A549 (cell line): Measurements from ENCODE around the gene MBNL1. TPM values are rescaled to one million over a fixed set of nuclear protein-coding genes. Genes with fewer than 3 reads are reported as not detected.

ENCODE experiments used
- ATAC-seq, 2 experiments: fragments of 200-7000 bp in 1 of 2; fragments of >200 bp in 1 of 2; cut with Nextera tagmentation in 1 of 2; cut with Tn5 transposase in 1 of 2; 3 replicates each; pipeline versions ENCODE4 v1.8.0 to v1.9.1; 2018 to 2020; ENCODE audit warnings: mild to moderate bottlenecking in 1 of 2, moderate library complexity in 1 of 2
- CTCF ChIA-PET: fragments of 300-600 bp; sonication (Branson Sonifier 250); formaldehyde crosslinking; extraction: SDS; loops from one replicate; lab custom pipeline; 2021; ENCODE audit warnings: antibody characterized with exemption, inconsistent platforms; lab: Yijun Ruan, JAX
- POLR2A ChIA-PET: fragments of 350-600 bp; formaldehyde crosslinking; extraction: SDS; loops from one replicate; lab custom pipeline; 2021; ENCODE audit warnings: antibody characterized with exemption, inconsistent platforms; lab: Yijun Ruan, JAX
- DNase-seq, 2 experiments: peaks; one replicate each; pipeline versions ENCODE4 v3.0.0 to v3.0.0-alpha.2; 2011 to 2016; ENCODE audit warnings: low read depth in 1 of 2, low spot score in 1 of 2
- FAIRE-seq: peaks from 2 replicates; lab custom pipeline; 2011; peaks lifted over from hg19 to GRCh38; lab: Jason Lieb, UNC
- H3K27ac ChIP-seq, 2 experiments: fragments of >200 bp; sonication (Bioruptor Twin); formaldehyde crosslinking; 3 replicates each; pipeline ENCODE4 v1.5.1; 2016 to 2017
- H3K4me1 ChIP-seq: fragments of >200 bp; sonication (Bioruptor Twin); formaldehyde crosslinking; 3 replicates; pipeline ENCODE4 v1.6.1; 2016
- H3K4me2 ChIP-seq: fragments of >200 bp; sonication (Bioruptor Twin); formaldehyde crosslinking; 3 replicates; pipeline ENCODE4 v1.6.1; 2016
- H3K4me3 ChIP-seq: fragments of >200 bp; sonication (Bioruptor Twin); formaldehyde crosslinking; 3 replicates; pipeline ENCODE4 v1.5.1; 2016
- H3K9me3 ChIP-seq: fragments of >200 bp; sonication (Bioruptor Twin); formaldehyde crosslinking; 3 replicates; pipeline ENCODE4 v1.6.1; 2016
- ATOH8 ChIP-seq: fragments of 250-450 bp; sonication (Bioruptor Pico); IDR thresholded peaks from 2 replicates; pipeline ENCODE4 v1.5.0; 2020; ENCODE audit warnings: low read depth, mild to moderate bottlenecking, moderate library complexity
- BHLHE40 ChIP-seq: IDR thresholded peaks from 2 replicates; pipeline ENCODE4 v1.6.1; 2012; ENCODE audit warnings: low read depth, low read length, inconsistent platforms
- ELK1 ChIP-seq: fragments of 150-350 bp; IDR thresholded peaks from 2 replicates; pipeline ENCODE4 v1.6.1; 2014; ENCODE audit warnings: low read depth, mild to moderate bottlenecking, low read length
- EP300 ChIP-seq, 2 experiments: fragments of >200 bp; sonication (Bioruptor Twin); formaldehyde crosslinking; IDR thresholded peaks; 2 replicates in 1 of 2; 3 replicates in 1 of 2; pipeline ENCODE4 v1.6.1; 2016 to 2017
- FOSL2 ChIP-seq, 2 experiments: fragments of 450-650 bp in 1 of 2; fragments of >200 bp in 1 of 2; sonication (Bioruptor Twin) in 1 of 2; formaldehyde crosslinking; IDR thresholded peaks; 2 replicates each; pipeline versions ENCODE4 v1.5.0 to v1.6.1; 2016 to 2020; ENCODE audit warnings: mild to moderate bottlenecking in 1 of 2, moderate library complexity in 1 of 2
- HDAC2 ChIP-seq: fragments of 200-600 bp; sonication (generic); IDR thresholded peaks from 2 replicates; pipeline ENCODE4 v1.6.1; 2016
- HMGXB4 ChIP-seq: fragments of 250-450 bp; sonication (Bioruptor Pico); IDR thresholded peaks from 2 replicates; pipeline ENCODE4 v1.5.0; 2021; ENCODE audit warnings: mild to moderate bottlenecking, moderate library complexity, borderline replicate concordance
- JUNB ChIP-seq: fragments of >200 bp; sonication (Bioruptor Twin); formaldehyde crosslinking; IDR thresholded peaks from 2 replicates; pipeline ENCODE4 v1.6.1; 2016
- KDM5A ChIP-seq: fragments of 200-600 bp; sonication (generic); IDR thresholded peaks from 2 replicates; pipeline ENCODE4 v1.6.1; 2016; ENCODE audit warnings: antibody characterized with exemption, mild to moderate bottlenecking
- MAFK ChIP-seq: fragments of 450-650 bp; IDR thresholded peaks from 2 replicates; pipeline ENCODE4 v1.6.1; 2014; ENCODE audit not compliant: partially characterized antibody
- NR3C1 ChIP-seq: fragments of >200 bp; sonication (Bioruptor Twin); formaldehyde crosslinking; IDR thresholded peaks from 3 replicates; pipeline ENCODE4 v1.6.1; 2017
- PHF8 ChIP-seq: fragments of 200-600 bp; sonication (generic); IDR thresholded peaks from 2 replicates; pipeline ENCODE4 v1.6.1; 2016; ENCODE audit warnings: low read depth, mild to moderate bottlenecking, antibody characterized with exemption, moderate library complexity, borderline replicate concordance
- RNF2 ChIP-seq: fragments of 200-600 bp; sonication (generic); IDR thresholded peaks from 2 replicates; pipeline ENCODE4 v1.6.1; 2016; ENCODE audit warnings: low read depth, mild to moderate bottlenecking, antibody characterized with exemption, moderate library complexity, borderline replicate concordance
- TP53 ChIP-seq: fragments of 250-450 bp; sonication (Bioruptor Pico); IDR thresholded peaks from 2 replicates; pipeline ENCODE4 v1.5.0; 2021; ENCODE audit warnings: mild to moderate bottlenecking, moderate library complexity
- WGBS: methylation state at CpG from one replicate; pipeline ENCODE4 v1.1.6; 2017; ENCODE audit errors: missing lambda C conversion rate; 5-methylcytosine and 5-hydroxymethylcytosine counted together
- polyA plus RNA-seq, 4 experiments: library from polyadenylated mRNA; depleted of rRNA in 3 of 4; stranded (reverse); fragments of >200 nt; fragmentation: RNase III in 1 of 4; extraction: RNeasy Plus Mini Kit Qiagen cat#74134 plus additional on column Dnase treatment in 1 of 4; gene quantifications; 2 replicates in 3 of 4; 3 replicates in 1 of 4; pipeline ENCODE4 v1.2.3, GENCODE V29; 2011 to 2017

Gene MBNL1
- polyA plus RNA-seq, 2 of the 4 experiments (the other 2 are of a cell fraction) = 60.5 to 92.5 TPM

- Histone ChIP-seq H3K27ac (peak overlapping the region; percentile 84 to 91), H3K4me2 (peak overlapping the region; percentile 90)
- TF ChIP-seq ATOH8 (CRISPR knock-in tag) = 0 out of 2 replicates have a peak, but pooled peaks have one; percentile 26
- no peak for TF ChIP-seq NR3C1
- TF ChIP-seq, all 56 proteins: peak for 1
- Histone ChIP-seq H3K4me1 (peaks cover 68% of the 10 kb centered on the region), H3K4me3 (peak overlapping the region; percentile 22; the same call in 2 of the 3 replicates), H3K9me3 (no peaks in the 10 kb centered on the region)
- POLR2A ChIA-PET = interaction anchor here (0.6 kb wide), 1 partner anchor 12 kb away, joined by 8 read pairs; no protein-coding TSS in a partner anchor
- DNase-seq (no peak), FAIRE-seq (no peak), ATAC-seq (peak; percentile 30 to 51; a peak in 4 of 6 replicates)
- 18% methylated on average over 1 of the region's 1 CpG for WGBS
- CTCF ChIA-PET = interaction anchor here (0.6 to 1.6 kb wide), 3 partner anchors 10 to 1550 kb away, joined by 3 to 4 read pairs (median 3); no protein-coding TSS in a partner anchor
Observed at GRCh38 chr3:152308475-152308844, 39.7 kb downstream of the MBNL1 start.

- TF ChIP-seq ELK1 (no peak), TP53 (no peak), FOSL2 (IDR thresholded peaks at IDR 0.05) (no peak), FOSL2 (CRISPR knock-in tag; IDR thresholded peaks at IDR 0.05) (0 out of 2 replicates have a peak, but pooled peaks have one; percentile 17), HMGXB4 (CRISPR knock-in tag) (no peak)
- peak in 1 of 2 experiments; percentile 14; a peak in 4 of 6 replicates for ATAC-seq
- Histone ChIP-seq H3K4me3 (no peak overlapping the region), H3K9me3 (no peaks in the 10 kb centered on the region), H3K4me2 (peak overlapping the region; percentile 90), H3K4me1 (peaks cover 62% of the 10 kb centered on the region), H3K27ac (peak overlapping the region; percentile 84 to 91)
- ChIA-PET POLR2A (no interaction called here), CTCF (interaction anchor here (0.8 to 1.6 kb wide), 5 partner anchors 11 to 1454 kb away, joined by 3 to 4 read pairs (median 3); no protein-coding TSS in a partner anchor)
- 63% methylated on average over 3 of the region's 3 CpGs for WGBS
- no peak for DNase-seq
- FAIRE-seq = no peak
Observed at GRCh38 chr3:152309031-152309430, 40.3 kb downstream of the MBNL1 start.

- no peak for DNase-seq
- no peak for TF ChIP-seq BHLHE40
- TF ChIP-seq RNF2 = no peak
- no peak for TF ChIP-seq HMGXB4 (CRISPR knock-in tag)
- TF ChIP-seq PHF8 = no peak
- TF ChIP-seq KDM5A = no peak
- TF ChIP-seq JUNB = no peak
- TF ChIP-seq ATOH8 (CRISPR knock-in tag) = no peak
- no peak for TF ChIP-seq EP300 (IDR thresholded peaks at IDR 0.05)
- no peak for TF ChIP-seq HDAC2
- no peak for TF ChIP-seq MAFK
- TF ChIP-seq, all 56 proteins: peak for 0
- Histone ChIP-seq H3K4me1 (peaks cover 56% of the 10 kb centered on the region), H3K9me3 (no peaks in the 10 kb centered on the region), H3K4me2 (peak overlapping the region; percentile 90), H3K27ac (peak overlapping the region; percentile 84 to 91), H3K4me3 (no peak overlapping the region)
- FAIRE-seq (no peak), ATAC-seq (no peak)
- ChIA-PET CTCF (interaction anchor here (0.8 to 1.3 kb wide), 4 partner anchors 17 to 1455 kb away, joined by 3 to 4 read pairs (median 3); no protein-coding TSS in a partner anchor), POLR2A (interaction anchor here (0.6 to 0.9 kb wide), 2 partner anchors 41 to 134 kb away, joined by 3 to 4 read pairs; partner anchors contain the start of gene MBNL1)
- WGBS = 65% methylated on average over 6 of the region's 6 CpGs
Observed at GRCh38 chr3:152309535-152310307, 41.0 kb downstream of the MBNL1 start.
